BE2C (cell line): Measurements from ENCODE around the gene ZP1.

ENCODE experiments used
- DNase-seq: peaks from one replicate; pipeline ENCODE4 v3.0.0-alpha.2; 2020
- H3K27me3 ChIP-seq: fragments of 250-450 bp; sonication (Bioruptor Pico); 2 replicates; pipeline ENCODE4 v1.5.1; 2020; ENCODE audit warnings: mild to moderate bottlenecking
- H3K36me3 ChIP-seq: fragments of 250-450 bp; sonication (Bioruptor Pico); 2 replicates; pipeline ENCODE4 v1.5.1; 2020; ENCODE audit warnings: mild to moderate bottlenecking
- H3K4me1 ChIP-seq: fragments of 250-450 bp; sonication (Bioruptor Pico); 2 replicates; pipeline ENCODE4 v1.5.1; 2020
- H3K4me3 ChIP-seq: 2 replicates; pipeline ENCODE4 v1.5.1; 2011; ENCODE audit warnings: low read depth, low read length
- H3K9me3 ChIP-seq: fragments of 250-450 bp; sonication (Bioruptor Pico); 2 replicates; pipeline ENCODE4 v1.5.1; 2020
- CTCF ChIP-seq: IDR thresholded peaks from 2 replicates; pipeline ENCODE4 v1.5.1; 2012; ENCODE audit warnings: mild to moderate bottlenecking, low read depth, low read length

ZP1 gene

GRCh38 chr11:60921259-60921658 is 53.9 kb downstream of the ZP1 start:
- peaks cover 3% of the 10 kb centered on the region; the same call in 1 of the 2 replicates for H3K4me1 ChIP-seq
- TF ChIP-seq CTCF, result no peak
- no peaks in the 10 kb centered on the region for H3K27me3 ChIP-seq
- no peak for DNase-seq
- peaks cover 3% of the 10 kb centered on the region; the same call in 1 of the 2 replicates for H3K36me3 ChIP-seq
- H3K9me3 ChIP-seq, result no peaks in the 10 kb centered on the region
- H3K4me3 ChIP-seq, result no peak overlapping the region

- DNase-seq, result no peak
- H3K36me3 ChIP-seq, result peaks cover 3% of the 10 kb centered on the region; the same call in 1 of the 2 replicates
- H3K4me3 ChIP-seq, result no peak overlapping the region
- no peak for TF ChIP-seq CTCF
- H3K4me1 ChIP-seq, result peaks cover 3% of the 10 kb centered on the region; the same call in 1 of the 2 replicates
- no peaks in the 10 kb centered on the region for H3K9me3 ChIP-seq
- no peaks in the 10 kb centered on the region for H3K27me3 ChIP-seq
These were observed 54.5 kb downstream of the ZP1 start for GRCh38 chr11:60921777-60922335.

- Histone ChIP-seq H3K27me3 (no peaks in the 10 kb centered on the region), H3K4me1 (peaks cover 3% of the 10 kb centered on the region; the same call in 1 of the 2 replicates), H3K9me3 (no peaks in the 10 kb centered on the region), H3K36me3 (peaks cover 7% of the 10 kb centered on the region), H3K4me3 (no peak overlapping the region)
- TF ChIP-seq CTCF, result no peak
- DNase-seq, result no peak
These were observed 55.6 kb downstream of the ZP1 start for GRCh38 chr11:60922906-60923305.

GRCh38 chr11:60923326-60923725 is 56.0 kb downstream of the ZP1 start:
- Histone ChIP-seq H3K4me3 (no peak overlapping the region), H3K36me3 (peaks cover 9% of the 10 kb centered on the region), H3K9me3 (no peaks in the 10 kb centered on the region), H3K4me1 (peaks cover 3% of the 10 kb centered on the region; the same call in 1 of the 2 replicates), H3K27me3 (no peaks in the 10 kb centered on the region)
- no peak for TF ChIP-seq CTCF
- DNase-seq, result no peak

- Histone ChIP-seq H3K9me3 (no peaks in the 10 kb centered on the region), H3K4me1 (peaks cover 3% of the 10 kb centered on the region; the same call in 1 of the 2 replicates), H3K27me3 (no peaks in the 10 kb centered on the region), H3K4me3 (peak overlapping the region; percentile 32), H3K36me3 (peaks cover 13% of the 10 kb centered on the region)
- no peak for DNase-seq
- TF ChIP-seq CTCF, result no peak
These were observed 56.4 kb downstream of the ZP1 start for GRCh38 chr11:60923800-60924109.

- Histone ChIP-seq H3K4me1 (peaks cover 3% of the 10 kb centered on the region; the same call in 1 of the 2 replicates), H3K36me3 (peaks cover 14% of the 10 kb centered on the region), H3K4me3 (peak within 1 kb of the TSS; percentile 70), H3K9me3 (no peaks in the 10 kb centered on the region), H3K27me3 (no peaks in the 10 kb centered on the region)
- no peak for TF ChIP-seq CTCF
- DNase-seq, result peak; percentile 80
These were observed 57.0 kb downstream of the ZP1 start, which contains the start of gene TMEM132A for GRCh38 chr11:60924110-60924905. Gene TMEM132A, plus strand, starts transcription at chr11:60924460. Its CDS starts 174 bp downstream, at chr11:60924634.
